Endothelial cell of umbilical vein (primary cell): Measurements from ENCODE around the gene USP19. TPM values are rescaled to one million over a fixed set of nuclear protein-coding genes. Genes with fewer than 3 reads are reported as not detected.

ENCODE experiments used
- BruUV-seq: library from RNA; stranded (reverse); fragments of 400-500 nt; replicated peaks from 2 replicates; lab custom pipeline; 2021; lab: Mats Ljungman, UMichigan
- CTCF ChIA-PET: fragments of 300-600, 350-600 bp; sonication (Branson Sonifier 250); formaldehyde crosslinking; loops from one replicate; lab custom pipeline; 2021; ENCODE audit warnings: antibody characterized with exemption, inconsistent platforms; lab: Charles Lee
- POLR2A ChIA-PET: fragments of 300-600, 350-600 bp; sonication (Branson Sonifier 250); formaldehyde crosslinking; loops from one replicate; lab custom pipeline; 2021; ENCODE audit warnings: antibody characterized with exemption, inconsistent platforms; lab: Charles Lee
- DNase-seq: peaks from one replicate; pipeline ENCODE4 v3.0.0-alpha.2; 2011; ENCODE audit warnings: low read depth, low spot score
- FAIRE-seq: peaks from 2 replicates; lab custom pipeline; 2011; peaks lifted over from hg19 to GRCh38; lab: Jason Lieb, UNC
- H2AFZ ChIP-seq: 2 replicates; pipeline ENCODE4 v1.6.0; 2012; ENCODE audit warnings: low read depth, low read length, control low read depth, inconsistent platforms
- H3K27ac ChIP-seq: 2 replicates; pipeline ENCODE4 v1.5.1; 2011; ENCODE audit warnings: low read depth, mild to moderate bottlenecking, control low read depth, low read length, moderate library complexity; ENCODE audit not compliant: insufficient read depth
- H3K27me3 ChIP-seq, 2 experiments: 2 replicates each; pipeline versions ENCODE4 v1.6.0 to v1.6.1; 2011; ENCODE audit warnings: low read length in 2 of 2, mixed read lengths in 1 of 2; ENCODE audit not compliant: control insufficient read depth in 2 of 2, insufficient read depth in 2 of 2
- H3K36me3 ChIP-seq, 2 experiments: 2 replicates in 1 of 2; 3 replicates in 1 of 2; pipeline ENCODE4 v1.5.1; 2011; ENCODE audit warnings: low read length in 2 of 2, mild to moderate bottlenecking in 1 of 2, moderate library complexity in 1 of 2; ENCODE audit not compliant: control insufficient read depth in 2 of 2, insufficient read depth in 2 of 2; ENCODE audit errors: extremely low read depth in 1 of 2
- H3K4me1 ChIP-seq: 3 replicates; pipeline ENCODE4 v1.5.1; 2011; ENCODE audit warnings: mild to moderate bottlenecking, low read length; ENCODE audit not compliant: control insufficient read depth, insufficient read depth; ENCODE audit errors: extremely low read depth
- H3K4me2 ChIP-seq: 2 replicates; pipeline ENCODE4 v1.6.1; 2011; ENCODE audit warnings: low read length, control low read depth, mixed read lengths; ENCODE audit not compliant: insufficient read depth
- H3K4me3 ChIP-seq, 3 experiments: fragments of 200-600 bp in 1 of 3; sonication (generic), shearing (Covaris generic) in 1 of 3; replicated peaks in 1 of 3; 2 replicates each; pipeline ENCODE4 v1.5.1; 2011 to 2016; ENCODE audit warnings: control low read depth in 3 of 3, low read length in 3 of 3, mild to moderate bottlenecking in 2 of 3, inconsistent platforms in 1 of 3, low read depth in 1 of 3, moderate library complexity in 1 of 3; ENCODE audit not compliant: insufficient read depth in 1 of 3
- H3K79me2 ChIP-seq: 2 replicates; pipeline ENCODE4 v1.6.0; 2012; ENCODE audit warnings: low read length, inconsistent platforms; ENCODE audit not compliant: control insufficient read depth, insufficient read depth
- H3K9ac ChIP-seq: replicated peaks from 2 replicates; pipeline ENCODE3; 2011; ENCODE audit warnings: low read length, control low read depth; ENCODE audit not compliant: insufficient read depth; ENCODE audit errors: extremely low read depth
- H3K9me1 ChIP-seq: replicated peaks from 3 replicates; pipeline ENCODE4 v1.6.0; 2011; ENCODE audit warnings: mild to moderate bottlenecking, low read length; ENCODE audit not compliant: control insufficient read depth, insufficient read depth; ENCODE audit errors: extremely low read depth
- H3K9me3 ChIP-seq: replicated peaks from 2 replicates; pipeline ENCODE4 v1.5.1; 2012; ENCODE audit warnings: low read length, inconsistent platforms; ENCODE audit not compliant: control insufficient read depth, insufficient read depth
- H4K20me1 ChIP-seq: replicated peaks from 2 replicates; pipeline ENCODE3; 2011; ENCODE audit warnings: mild to moderate bottlenecking, low read length; ENCODE audit not compliant: control insufficient read depth, insufficient read depth; ENCODE audit errors: extremely low read depth
- EZH2 ChIP-seq: IDR thresholded peaks from 2 replicates; pipeline ENCODE4 v1.6.1; 2012; ENCODE audit warnings: borderline replicate concordance, low read depth, mild to moderate bottlenecking, moderate library complexity, low read length, inconsistent platforms; ENCODE audit not compliant: severe bottlenecking
- FOS ChIP-seq: IDR thresholded peaks from 2 replicates; pipeline ENCODE4 v1.6.1; 2011; ENCODE audit warnings: mild to moderate bottlenecking, low read length, moderate library complexity, borderline replicate concordance; ENCODE audit not compliant: insufficient read depth
- GATA2 ChIP-seq: IDR thresholded peaks from 2 replicates; pipeline ENCODE4 v1.7.0; 2011; ENCODE audit warnings: low read depth, mild to moderate bottlenecking, moderate library complexity, mixed read lengths, low read length; ENCODE audit not compliant: insufficient read length, insufficient read depth
- JUN ChIP-seq: IDR thresholded peaks from 2 replicates; pipeline ENCODE4 v1.6.1; 2011; ENCODE audit warnings: borderline replicate concordance, low read depth; ENCODE audit not compliant: insufficient read length, insufficient read depth
- MYC ChIP-seq: IDR thresholded peaks from one replicate; pipeline ENCODE4 v1.6.1; 2011; ENCODE audit warnings: mild to moderate bottlenecking, low read depth, low read length
- POLR2A ChIP-seq: IDR thresholded peaks from 2 replicates; pipeline ENCODE4 v1.6.1; 2012; ENCODE audit warnings: low read depth, mild to moderate bottlenecking, control low read depth, low read length
- POLR2AphosphoS5 ChIP-seq: IDR thresholded peaks from 2 replicates; pipeline ENCODE4 v1.6.1; 2012; ENCODE audit warnings: low read depth, mild to moderate bottlenecking, control low read depth, low read length, moderate library complexity; ENCODE audit not compliant: insufficient read depth
- dilution Hi-C: fragments of 300-500 bp; cut with MboI; formaldehyde crosslinking; loops from one replicate; pipeline ENCODE4 v1.15.0; 2019; ENCODE audit warnings: low sequenced_read_pairs; ENCODE audit not compliant: extremely low pct_ligation_motif_present
- intact Hi-C: fragments of 100-400 bp; cut with micrococcal nuclease; formaldehyde crosslinking; loops from one replicate; pipeline ENCODE4 v1.10.0; 2022
- polyA plus RNA-seq, 4 experiments: library from polyadenylated mRNA; depleted of rRNA in 3 of 4; stranded (reverse) in 3 of 4; unstranded in 1 of 4; fragments of >200 nt; gene quantifications; 2 replicates each; pipeline versions ENCODE4 v1.2.1 to v1.2.3, GENCODE V29; 2011 to 2012; ENCODE audit warnings: missing spikeins in 1 of 4
- total RNA-seq: library from RNA; stranded (reverse); gene quantifications from 2 replicates; pipeline ENCODE4 v1.2.3, GENCODE V29; 2021
- TF ChIP-seq, protein P1 (sequence below): IDR thresholded peaks from 2 replicates; pipeline ENCODE4 v1.6.1; 2011; ENCODE audit not compliant: insufficient read depth, insufficient read length
- TF ChIP-seq, protein P2 (sequence below), 2 donors: IDR thresholded peaks; 1 replicate in 1 of 2; 2 replicates in 1 of 2; pipeline ENCODE4 v1.5.1; 2011; ENCODE audit warnings: low read length in 2 of 2, mild to moderate bottlenecking in 2 of 2, moderate library complexity in 2 of 2, control low read depth in 1 of 2, inconsistent platforms in 1 of 2, low read depth in 1 of 2; ENCODE audit not compliant: insufficient read depth in 1 of 2; ENCODE audit errors: extremely low read depth in 1 of 2

The USP19 gene
- total and polyA plus RNA-seq, 2 donors (not counting 3 experiments of a cell fraction or from before 2014, with no cell fraction given) = 31.3 to 39.1 TPM

DNA sequence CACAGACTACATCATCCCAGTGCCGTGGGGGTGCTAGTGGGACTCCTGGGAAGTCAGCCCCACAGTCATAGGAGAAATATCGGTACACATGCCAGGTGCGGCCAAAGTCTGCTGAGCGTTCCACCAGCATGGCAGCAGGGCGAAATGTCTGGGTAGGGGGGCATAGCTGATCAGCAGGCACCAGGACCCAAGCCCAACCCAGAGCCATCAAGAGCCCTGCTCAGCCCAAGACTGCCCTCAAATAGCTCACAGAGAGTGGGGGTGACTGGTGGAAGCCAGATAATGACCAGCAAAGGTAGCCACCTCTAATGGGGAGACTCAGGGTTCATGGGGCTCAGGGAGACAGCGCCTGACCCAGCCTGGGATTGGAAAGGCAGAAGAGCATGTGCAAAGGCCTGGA lies 11.0 kb upstream of the USP19 start:
- FAIRE-seq (no peak), DNase-seq (no peak)
- TF ChIP-seq MYC (no peak), POLR2A (no peak), JUN (no peak), POLR2AphosphoS5 (no peak), GATA2 (no peak), EZH2 (no peak), FOS (no peak)
- TF ChIP-seq, protein P1, sequence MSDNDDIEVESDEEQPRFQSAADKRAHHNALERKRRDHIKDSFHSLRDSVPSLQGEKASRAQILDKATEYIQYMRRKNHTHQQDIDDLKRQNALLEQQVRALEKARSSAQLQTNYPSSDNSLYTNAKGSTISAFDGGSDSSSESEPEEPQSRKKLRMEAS = no peak
- TF ChIP-seq, protein P2, sequence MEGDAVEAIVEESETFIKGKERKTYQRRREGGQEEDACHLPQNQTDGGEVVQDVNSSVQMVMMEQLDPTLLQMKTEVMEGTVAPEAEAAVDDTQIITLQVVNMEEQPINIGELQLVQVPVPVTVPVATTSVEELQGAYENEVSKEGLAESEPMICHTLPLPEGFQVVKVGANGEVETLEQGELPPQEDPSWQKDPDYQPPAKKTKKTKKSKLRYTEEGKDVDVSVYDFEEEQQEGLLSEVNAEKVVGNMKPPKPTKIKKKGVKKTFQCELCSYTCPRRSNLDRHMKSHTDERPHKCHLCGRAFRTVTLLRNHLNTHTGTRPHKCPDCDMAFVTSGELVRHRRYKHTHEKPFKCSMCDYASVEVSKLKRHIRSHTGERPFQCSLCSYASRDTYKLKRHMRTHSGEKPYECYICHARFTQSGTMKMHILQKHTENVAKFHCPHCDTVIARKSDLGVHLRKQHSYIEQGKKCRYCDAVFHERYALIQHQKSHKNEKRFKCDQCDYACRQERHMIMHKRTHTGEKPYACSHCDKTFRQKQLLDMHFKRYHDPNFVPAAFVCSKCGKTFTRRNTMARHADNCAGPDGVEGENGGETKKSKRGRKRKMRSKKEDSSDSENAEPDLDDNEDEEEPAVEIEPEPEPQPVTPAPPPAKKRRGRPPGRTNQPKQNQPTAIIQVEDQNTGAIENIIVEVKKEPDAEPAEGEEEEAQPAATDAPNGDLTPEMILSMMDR (IDR thresholded peaks at IDR 0.05; ENCODE audit: extremely low read depth in 1 of 2, insufficient read depth in 1 of 2, low read depth in 1 of 2, low read length in 2 of 2) = no peak
- BruUV-seq = no TSS peak
- H3K79me2 ChIP-seq = peaks cover 25% of the 10 kb centered on the region
- H3K27me3 ChIP-seq = no peaks in the 10 kb centered on the region
- intact Hi-C loops = no loop called here
- H3K4me2 ChIP-seq = peak overlapping the region; percentile 72
- H3K27ac ChIP-seq = no peak overlapping the region
- peak overlapping the region in 2 of 3 experiments; percentile 83 to 89 for H3K4me3 ChIP-seq
- no peaks in the 10 kb centered on the region for H3K9me3 ChIP-seq
- H3K9ac ChIP-seq = no peak overlapping the region
- peaks cover 14% of the 10 kb centered on the region for H3K4me1 ChIP-seq
- CTCF ChIA-PET = interaction anchor here (2.7 to 3.2 kb wide), 2 partner anchors 37 to 39 kb away, joined by 16 to 18 read pairs; partner anchors contain the start of genes KLHDC8B and QRICH1
- peaks cover 0 to 36% of the 10 kb centered on the region in 2 experiments for H3K36me3 ChIP-seq
- H3K9me1 ChIP-seq = no peaks in the 10 kb centered on the region
- dilution Hi-C loops = no loop called here
- no peak overlapping the region for H2AFZ ChIP-seq
- no peaks in the 10 kb centered on the region for H4K20me1 ChIP-seq
- POLR2A ChIA-PET = no interaction called here
